HCT116 (cell line): Measurements from ENCODE around the gene KRT77. TPM values are rescaled to one million over a fixed set of nuclear protein-coding genes. Genes with fewer than 3 reads are reported as not detected.

ENCODE experiments used
- ATAC-seq: fragments of 200-7000 bp; cut with Tn5 transposase; 2 replicates; pipeline ENCODE4 v1.9.1; 2020; ENCODE audit warnings: mild to moderate bottlenecking, moderate library complexity
- BruUV-seq: library from RNA; stranded (reverse); fragments of 400-500 nt; replicated peaks from 2 replicates; lab custom pipeline; 2021; lab: Mats Ljungman, UMichigan
- CTCF ChIA-PET: fragments of 300-600 bp; sonication (Branson Sonifier 250); formaldehyde crosslinking; loops from one replicate; lab custom pipeline; 2021; ENCODE audit warnings: antibody characterized with exemption; lab: Charles Lee
- POLR2A ChIA-PET: fragments of 300-600, 350-600 bp; sonication (Branson Sonifier 250); formaldehyde crosslinking; loops from one replicate; lab custom pipeline; 2021; ENCODE audit warnings: antibody characterized with exemption; lab: Charles Lee
- RAD21 ChIA-PET, 2 experiments: fragments of 300-600 bp; sonication (Branson Sonifier 250); formaldehyde crosslinking; loops; one replicate each; lab custom pipeline; 2023; ENCODE audit warnings: low total read pairs in 2 of 2; ENCODE audit not compliant: uncharacterized antibody in 2 of 2, unreplicated experiment in 2 of 2, low non-redundant PET in 1 of 2; lab: Charles Lee
- DNase-seq: peaks from one replicate; pipeline ENCODE4 v3.0.0-alpha.2; 2010; ENCODE audit warnings: low read depth, low spot score
- H2AFZ ChIP-seq: fragments of 200-600 bp; shearing (Covaris generic), sonication (generic); 2 replicates; pipeline ENCODE4 v1.6.1; 2017; ENCODE audit warnings: low read depth, mixed run types, mixed read lengths, antibody characterized with exemption, low read length; ENCODE audit not compliant: poor library complexity, severe bottlenecking
- H3K27ac ChIP-seq: 2 replicates; pipeline ENCODE4 v1.5.1; 2012; ENCODE audit warnings: low read depth, low read length
- H3K27me3 ChIP-seq: fragments of 200-600 bp; sonication (generic); 2 replicates; pipeline ENCODE4 v1.6.1; 2016; ENCODE audit warnings: mixed run types, low read length, mixed read lengths; ENCODE audit not compliant: insufficient read depth
- H3K36me3 ChIP-seq, 2 experiments: fragments of 200-500 bp in 1 of 2; fragments of 200-600 bp in 1 of 2; sonication (Bioruptor generic) in 1 of 2; sonication (generic) in 1 of 2; 2 replicates each; pipeline versions ENCODE4 v1.5.1 to v1.6.1; 2014 to 2016; ENCODE audit warnings: low read length in 2 of 2, inconsistent platforms in 1 of 2, mixed read lengths in 1 of 2, mixed run types in 1 of 2; ENCODE audit not compliant: insufficient read depth in 2 of 2, control insufficient read depth in 1 of 2
- H3K4me1 ChIP-seq, 2 experiments: fragments of 200-600 bp in 1 of 2; sonication (generic) in 1 of 2; 2 replicates each; pipeline versions ENCODE4 v1.5.1 to v1.6.1; 2012 to 2017; ENCODE audit warnings: low read length in 2 of 2, inconsistent platforms in 1 of 2, mild to moderate bottlenecking in 1 of 2, mixed read lengths in 1 of 2, mixed run types in 1 of 2, moderate library complexity in 1 of 2; ENCODE audit not compliant: insufficient read depth in 2 of 2, control insufficient read depth in 1 of 2
- H3K4me2 ChIP-seq: fragments of 200-600 bp; sonication (generic); 2 replicates; pipeline ENCODE4 v1.6.1; 2017; ENCODE audit warnings: mixed run types, low read length, mixed read lengths
- H3K4me3 ChIP-seq, 2 experiments: fragments of 200-600 bp in 1 of 2; sonication (generic) in 1 of 2; replicated peaks in 1 of 2; 2 replicates each; pipeline ENCODE4 v1.5.1; 2011 to 2016; ENCODE audit warnings: low read length in 2 of 2, control low read depth in 1 of 2, low read depth in 1 of 2, mild to moderate bottlenecking in 1 of 2, mixed read lengths in 1 of 2, mixed run types in 1 of 2
- H3K79me2 ChIP-seq: fragments of 200-600 bp; sonication (generic); 2 replicates; pipeline ENCODE4 v1.6.1; 2017; ENCODE audit warnings: mild to moderate bottlenecking, mixed run types, low read length, moderate library complexity, mixed read lengths; ENCODE audit not compliant: insufficient read depth
- H3K9ac ChIP-seq: fragments of 200-600 bp; sonication (generic); 2 replicates; pipeline ENCODE4 v1.6.1; 2016; ENCODE audit warnings: low read length, mixed read lengths
- H3K9me2 ChIP-seq: fragments of 200-600 bp; sonication (generic), shearing (Covaris generic); 2 replicates; pipeline ENCODE4 v1.6.1; 2017; ENCODE audit warnings: mixed run types, mild to moderate bottlenecking, moderate library complexity; ENCODE audit not compliant: insufficient read depth
- H3K9me3 ChIP-seq, 2 experiments: fragments of 200-500 bp in 1 of 2; fragments of 200-600 bp in 1 of 2; sonication (Bioruptor generic) in 1 of 2; sonication (generic) in 1 of 2; 2 replicates each; pipeline ENCODE4 v1.6.1; 2014 to 2017; ENCODE audit warnings: low read length in 2 of 2, mixed read lengths in 2 of 2, inconsistent platforms in 1 of 2, low read depth in 1 of 2, mild to moderate bottlenecking in 1 of 2, mixed run types in 1 of 2, moderate library complexity in 1 of 2; ENCODE audit not compliant: control insufficient read depth in 1 of 2, insufficient read depth in 1 of 2
- H4K20me1 ChIP-seq: fragments of 200-600 bp; sonication (generic), shearing (Covaris generic); 2 replicates; pipeline ENCODE4 v1.6.1; 2017; ENCODE audit warnings: mixed run types, mild to moderate bottlenecking, moderate library complexity; ENCODE audit not compliant: insufficient read depth
- EGR1 ChIP-seq: IDR thresholded peaks from 2 replicates; pipeline ENCODE4 v1.6.1; 2012; ENCODE audit warnings: low read depth
- ELF1 ChIP-seq: IDR thresholded peaks from 2 replicates; pipeline ENCODE4 v1.6.1; 2012; ENCODE audit warnings: low read depth, borderline replicate concordance
- FOSL1 ChIP-seq: IDR thresholded peaks from 2 replicates; pipeline ENCODE4 v1.6.1; 2012; ENCODE audit warnings: low read depth
- MAX ChIP-seq: IDR thresholded peaks from 2 replicates; pipeline ENCODE4 v1.6.1; 2012
- POLR2A ChIP-seq: IDR thresholded peaks from 2 replicates; pipeline ENCODE4 v1.7.0; 2011; ENCODE audit warnings: borderline replicate concordance; ENCODE audit not compliant: insufficient read depth, insufficient read length; ENCODE audit errors: extremely low read depth
- REST ChIP-seq: IDR thresholded peaks from 2 replicates; pipeline ENCODE4 v1.6.1; 2012; ENCODE audit warnings: low read depth
- SIN3A ChIP-seq: IDR thresholded peaks from 2 replicates; pipeline ENCODE4 v1.6.1; 2012; ENCODE audit warnings: low read depth
- SRF ChIP-seq: IDR thresholded peaks from 2 replicates; pipeline ENCODE4 v1.6.1; 2012; ENCODE audit warnings: low read depth
- YY1 ChIP-seq: IDR thresholded peaks from 2 replicates; pipeline ENCODE4 v1.6.1; 2011; ENCODE audit warnings: low read length, low read depth, moderate library complexity, mild to moderate bottlenecking; ENCODE audit not compliant: insufficient replicate concordance; ENCODE audit errors: extremely low read depth
- ZFX ChIP-seq: fragments of 450-650 bp; IDR thresholded peaks from 2 replicates; pipeline ENCODE4 v1.6.1; 2017
- ZNF274 ChIP-seq: fragments of 200-500 bp; sonication (Bioruptor generic); IDR thresholded peaks from 2 replicates; pipeline ENCODE4 v1.6.1; 2014; ENCODE audit warnings: mild to moderate bottlenecking, low read depth, low read length, inconsistent platforms
- intact Hi-C: fragments of 100-400 bp; cut with micrococcal nuclease; formaldehyde crosslinking; loops from 2 replicates; pipeline ENCODE4 v1.10.0; 2022
- total RNA-seq: library from RNA; stranded (reverse); gene quantifications from one replicate; pipeline ENCODE4 v1.2.1, GENCODE V29; 2021; ENCODE audit not compliant: unreplicated experiment

The KRT77 gene
- total RNA-seq, 1 experiment from 2014 or later, result not detected

DNA sequence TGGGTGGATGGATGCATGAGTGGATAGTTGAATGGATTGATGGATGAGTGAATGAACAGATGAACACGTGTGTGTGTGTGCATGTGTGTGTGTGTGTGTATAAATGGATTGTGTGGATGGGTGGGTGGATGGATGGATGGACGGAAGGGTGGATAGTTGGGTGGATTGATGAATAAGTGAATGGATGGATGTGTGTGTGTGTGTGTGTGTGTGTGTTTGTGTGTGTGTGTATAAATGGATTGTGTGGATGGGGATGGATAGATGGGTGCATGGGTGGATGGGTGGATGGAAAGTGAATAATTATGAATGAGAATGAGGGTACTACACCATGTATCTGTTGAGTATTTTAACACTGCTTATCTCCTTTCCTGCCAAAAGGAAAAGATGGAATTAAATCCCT is 986 bp downstream of the KRT77 start:
- ATAC-seq (no peak), DNase-seq (no peak)
- intact Hi-C loops, result no loop called here
- H3K36me3 ChIP-seq, result no peaks in the 10 kb centered on the region
- no peak overlapping the region for H2AFZ ChIP-seq
- peaks cover 9% of the 10 kb centered on the region; the same call in 1 of the 2 replicates for H3K27me3 ChIP-seq
- POLR2A ChIA-PET, result no interaction called here
- H3K9me3 ChIP-seq, result no peaks in the 10 kb centered on the region
- H3K27ac ChIP-seq, result no peak overlapping the region
- H3K9me2 ChIP-seq, result no peaks in the 10 kb centered on the region
- H3K4me1 ChIP-seq, result no peaks in the 10 kb centered on the region
- H3K4me3 ChIP-seq, result no peak overlapping the region
- RAD21 ChIA-PET, result no interaction called here
- H3K79me2 ChIP-seq, result no peaks in the 10 kb centered on the region
- no peak overlapping the region for H3K4me2 ChIP-seq
- TF ChIP-seq ZNF274, result no peak
- TF ChIP-seq FOSL1, result no peak
- TF ChIP-seq MAX, result no peak
- TF ChIP-seq ELF1, result no peak
- TF ChIP-seq REST, result no peak
- no peak for TF ChIP-seq EGR1
- no peak for TF ChIP-seq YY1
- no peak for TF ChIP-seq POLR2A
- TF ChIP-seq ZFX, result no peak
- no peak for TF ChIP-seq SRF
- TF ChIP-seq SIN3A, result no peak
- no TSS peak for BruUV-seq
- H4K20me1 ChIP-seq, result no peaks in the 10 kb centered on the region
- no peak overlapping the region for H3K9ac ChIP-seq
- CTCF ChIA-PET, result no interaction called here
